ENCODE results near the gene WDR90.
A peak's percentile ranks its signal among the peaks of the same experiment; 100 is the strongest.

WDR90 gene

GRCh38 chr16:678858-679813, 30.0 kb downstream of the WDR90 start:
- peak overlapping the region; percentile 44 for H3K27ac ChIP-seq (ENCODE audit: low read depth, low read length)
- H3K79me2 ChIP-seq (ENCODE audit: control insufficient read depth, low read length): peaks cover 36% of the 10 kb centered on the region
- H3K36me3 ChIP-seq (ENCODE audit: control insufficient read depth, low read length): peaks cover 34% of the 10 kb centered on the region
- no peaks in the 10 kb centered on the region; the same call in 1 of the 2 replicates for H3F3A ChIP-seq (ENCODE audit: control insufficient read depth, insufficient read depth)
- no peaks in the 10 kb centered on the region for H3K9me2 ChIP-seq (replicated peaks; ENCODE audit: control insufficient read depth, low read length)
- peak overlapping the region; percentile 88 for H3K4me2 ChIP-seq (ENCODE audit: low read length)
- TF ChIP-seq EZH2phosphoT487 (IDR thresholded peaks at IDR 0.05; ENCODE audit: borderline replicate concordance, low read length) (no peak), CTCF (IDR thresholded peaks at IDR 0.05; ENCODE audit: low read depth, low read length, poor library complexity, severe bottlenecking) (no peak)
- H3K4me1 ChIP-seq (ENCODE audit: control insufficient read depth, low read length): peaks cover 45% of the 10 kb centered on the region
- H4K20me1 ChIP-seq (ENCODE audit: control insufficient read depth, insufficient read depth, low read depth, low read length): peaks cover 21% of the 10 kb centered on the region
- H3K4me3 ChIP-seq (ENCODE audit: low read length): peak overlapping the region; percentile 74
- H3K9me3 ChIP-seq (ENCODE audit: control insufficient read depth, insufficient read depth, low read length): no peaks in the 10 kb centered on the region
- H3K27me3 ChIP-seq (ENCODE audit: control insufficient read depth, low read length): peaks cover 3% of the 10 kb centered on the region; the same call in 1 of the 2 replicates

- Histone ChIP-seq H3K27me3 (ENCODE audit: control insufficient read depth, low read length) (peaks cover 3% of the 10 kb centered on the region; the same call in 1 of the 2 replicates), H3K9me2 (replicated peaks; ENCODE audit: control insufficient read depth, low read length) (no peaks in the 10 kb centered on the region), H4K20me1 (ENCODE audit: control insufficient read depth, insufficient read depth, low read depth, low read length) (peaks cover 19% of the 10 kb centered on the region), H3K79me2 (ENCODE audit: control insufficient read depth, low read length) (peaks cover 36% of the 10 kb centered on the region), H3K36me3 (ENCODE audit: control insufficient read depth, low read length) (peaks cover 33% of the 10 kb centered on the region), H3F3A (ENCODE audit: control insufficient read depth, insufficient read depth) (no peaks in the 10 kb centered on the region; the same call in 1 of the 2 replicates), H3K4me1 (ENCODE audit: control insufficient read depth, low read length) (peaks cover 47% of the 10 kb centered on the region), H3K4me3 (ENCODE audit: low read length) (peak within 1 kb of the TSS; percentile 98), H3K4me2 (ENCODE audit: low read length) (peak within 1 kb of the TSS; percentile 97), H3K9me3 (ENCODE audit: control insufficient read depth, insufficient read depth, low read length) (no peaks in the 10 kb centered on the region), H3K27ac (ENCODE audit: low read depth, low read length) (peak within 1 kb of the TSS; percentile 60)
- TF ChIP-seq EZH2phosphoT487 (IDR thresholded peaks at IDR 0.05; ENCODE audit: borderline replicate concordance, low read length) (no peak), CTCF (IDR thresholded peaks at IDR 0.05; ENCODE audit: low read depth, low read length, poor library complexity, severe bottlenecking) (no peak)
Observed at GRCh38 chr16:679814-680624, 30.9 kb downstream of the WDR90 start, which contains the start of gene STUB1. Gene STUB1 (plus strand): TSS chr16:680410. CDS start chr16:680526, 116 bp downstream.

GRCh38 chr16:680625-680945, 31.4 kb downstream of the WDR90 start:
- peaks cover 19% of the 10 kb centered on the region for H4K20me1 ChIP-seq (ENCODE audit: control insufficient read depth, insufficient read depth, low read depth, low read length)
- H3F3A ChIP-seq (ENCODE audit: control insufficient read depth, insufficient read depth): no peaks in the 10 kb centered on the region; the same call in 1 of the 2 replicates
- no peaks in the 10 kb centered on the region for H3K9me2 ChIP-seq (replicated peaks; ENCODE audit: control insufficient read depth, low read length)
- no peaks in the 10 kb centered on the region for H3K9me3 ChIP-seq (ENCODE audit: control insufficient read depth, insufficient read depth, low read length)
- no peak for TF ChIP-seq CTCF (IDR thresholded peaks at IDR 0.05; ENCODE audit: low read depth, low read length, poor library complexity, severe bottlenecking)
- TF ChIP-seq EZH2phosphoT487 (IDR thresholded peaks at IDR 0.05; ENCODE audit: borderline replicate concordance, low read length): no peak
- H3K4me3 ChIP-seq (ENCODE audit: low read length): peak overlapping the region; percentile 98
- peaks cover 39% of the 10 kb centered on the region for H3K36me3 ChIP-seq (ENCODE audit: control insufficient read depth, low read length)
- peak overlapping the region; percentile 97 for H3K4me2 ChIP-seq (ENCODE audit: low read length)
- H3K79me2 ChIP-seq (ENCODE audit: control insufficient read depth, low read length): peaks cover 36% of the 10 kb centered on the region
- H3K4me1 ChIP-seq (ENCODE audit: control insufficient read depth, low read length): peaks cover 45% of the 10 kb centered on the region
- H3K27me3 ChIP-seq (ENCODE audit: control insufficient read depth, low read length): no peaks in the 10 kb centered on the region
- peak overlapping the region; percentile 60 for H3K27ac ChIP-seq (ENCODE audit: low read depth, low read length)
